Measurements from ENCODE around the gene FAM136A.
A peak's percentile ranks its signal among the peaks of the same experiment; 100 is the strongest.

The FAM136A gene

DNA sequence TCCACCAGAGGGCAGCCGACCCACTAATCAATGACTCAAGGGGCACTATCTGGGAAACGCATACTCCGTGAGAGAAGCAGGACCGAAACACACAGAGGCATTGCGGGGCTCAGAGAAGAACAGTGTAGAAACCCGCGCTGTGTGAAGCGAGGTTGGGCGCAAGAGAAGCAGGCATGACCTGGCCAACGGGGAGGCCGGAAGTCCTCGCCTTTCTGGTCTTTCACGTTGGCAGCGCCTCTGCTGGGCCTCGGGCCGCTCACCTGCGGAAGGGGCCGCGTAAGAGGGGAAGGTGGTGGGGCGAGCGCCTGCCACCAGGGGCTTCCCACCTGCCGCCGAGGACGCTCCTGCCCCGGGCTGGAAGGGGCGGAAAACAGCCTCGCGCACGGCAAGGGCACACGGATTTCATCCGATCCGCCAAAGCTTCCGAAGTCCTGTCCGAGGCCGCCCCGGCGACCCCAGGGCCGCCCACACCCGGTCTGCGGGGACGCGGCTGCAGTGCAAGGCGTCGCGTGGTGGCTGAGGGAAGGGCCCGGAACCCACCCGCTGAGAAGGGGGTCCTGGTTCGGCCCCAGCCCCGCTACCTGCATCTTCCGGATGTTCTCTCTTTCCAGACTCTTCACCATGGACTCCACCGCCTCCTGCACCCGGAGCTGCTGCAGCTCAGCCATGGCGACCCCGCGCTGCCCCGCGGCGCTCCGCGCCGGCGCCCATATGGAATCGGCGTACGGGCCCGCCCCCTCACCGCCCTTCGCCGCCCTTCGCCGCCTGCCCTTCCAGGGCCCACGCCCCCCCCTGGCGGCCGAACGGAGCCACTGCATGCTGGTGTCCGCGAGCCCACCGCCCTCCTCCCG is at the start of gene FAM136A:
TSS of gene FAM136A (minus strand) at position 724 of the 851 bp plus-strand sequence. CDS start at position 668, 56 bp downstream.
- in situ Hi-C loops (cut with HindIII; ENCODE audit: low sequenced_read_pairs) = loop anchor here (25.0 kb wide), 1 partner anchor 336 kb away; no protein-coding TSS in a partner anchor
- H3K4me3 ChIP-seq (ENCODE audit: low read depth, low read length) = peak within 1 kb of the TSS; percentile 70
- TF ChIP-seq, protein P1, sequence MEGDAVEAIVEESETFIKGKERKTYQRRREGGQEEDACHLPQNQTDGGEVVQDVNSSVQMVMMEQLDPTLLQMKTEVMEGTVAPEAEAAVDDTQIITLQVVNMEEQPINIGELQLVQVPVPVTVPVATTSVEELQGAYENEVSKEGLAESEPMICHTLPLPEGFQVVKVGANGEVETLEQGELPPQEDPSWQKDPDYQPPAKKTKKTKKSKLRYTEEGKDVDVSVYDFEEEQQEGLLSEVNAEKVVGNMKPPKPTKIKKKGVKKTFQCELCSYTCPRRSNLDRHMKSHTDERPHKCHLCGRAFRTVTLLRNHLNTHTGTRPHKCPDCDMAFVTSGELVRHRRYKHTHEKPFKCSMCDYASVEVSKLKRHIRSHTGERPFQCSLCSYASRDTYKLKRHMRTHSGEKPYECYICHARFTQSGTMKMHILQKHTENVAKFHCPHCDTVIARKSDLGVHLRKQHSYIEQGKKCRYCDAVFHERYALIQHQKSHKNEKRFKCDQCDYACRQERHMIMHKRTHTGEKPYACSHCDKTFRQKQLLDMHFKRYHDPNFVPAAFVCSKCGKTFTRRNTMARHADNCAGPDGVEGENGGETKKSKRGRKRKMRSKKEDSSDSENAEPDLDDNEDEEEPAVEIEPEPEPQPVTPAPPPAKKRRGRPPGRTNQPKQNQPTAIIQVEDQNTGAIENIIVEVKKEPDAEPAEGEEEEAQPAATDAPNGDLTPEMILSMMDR (IDR thresholded peaks at IDR 0.05; ENCODE audit: low read depth, low read length, missing control alignments) = peak; percentile 89
- DNase-seq (ENCODE audit: low read depth) = peak; percentile 24

DNA sequence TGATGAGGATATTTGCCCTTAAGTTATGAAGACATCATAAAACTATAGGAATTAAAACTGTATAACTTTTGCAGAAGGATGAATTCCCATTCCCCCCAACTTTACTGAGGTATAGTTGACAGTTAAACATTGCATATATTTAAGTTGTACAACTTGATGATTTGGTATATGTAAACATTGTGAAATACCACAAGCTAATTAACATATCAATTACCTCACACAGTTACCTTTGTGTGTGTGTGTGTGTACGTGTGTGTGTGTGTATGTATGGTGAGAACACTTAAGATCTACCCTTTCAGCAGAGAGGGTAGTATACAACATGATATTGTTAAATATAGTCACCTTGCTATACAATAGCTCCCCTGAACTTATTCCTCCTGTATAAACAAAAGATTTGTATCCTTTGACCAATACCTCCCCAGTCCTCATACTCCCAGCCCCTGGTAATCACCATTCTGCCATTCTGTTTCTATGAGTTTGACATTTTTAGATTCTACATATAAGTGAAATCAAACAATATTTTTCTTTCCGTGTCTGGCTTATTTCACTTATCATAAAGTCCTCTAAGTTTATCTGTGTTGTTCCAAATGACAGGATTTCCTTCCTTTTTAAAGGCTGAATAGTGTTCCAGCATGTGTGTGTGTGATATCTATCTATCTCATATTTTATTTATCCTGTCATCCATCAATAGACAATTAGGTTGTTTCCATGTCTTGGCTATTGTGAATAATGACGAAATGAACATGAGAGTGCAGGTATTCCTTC is 48.2 kb upstream of the FAM136A start:
- TF ChIP-seq, protein P1 (IDR thresholded peaks at IDR 0.05; ENCODE audit: low read depth, low read length, missing control alignments) = no peak
- in situ Hi-C loops (cut with HindIII; ENCODE audit: low sequenced_read_pairs) = no loop called here
- no peak overlapping the region for H3K4me3 ChIP-seq (ENCODE audit: low read depth, low read length)
- no peak for DNase-seq (ENCODE audit: low read depth)

DNA sequence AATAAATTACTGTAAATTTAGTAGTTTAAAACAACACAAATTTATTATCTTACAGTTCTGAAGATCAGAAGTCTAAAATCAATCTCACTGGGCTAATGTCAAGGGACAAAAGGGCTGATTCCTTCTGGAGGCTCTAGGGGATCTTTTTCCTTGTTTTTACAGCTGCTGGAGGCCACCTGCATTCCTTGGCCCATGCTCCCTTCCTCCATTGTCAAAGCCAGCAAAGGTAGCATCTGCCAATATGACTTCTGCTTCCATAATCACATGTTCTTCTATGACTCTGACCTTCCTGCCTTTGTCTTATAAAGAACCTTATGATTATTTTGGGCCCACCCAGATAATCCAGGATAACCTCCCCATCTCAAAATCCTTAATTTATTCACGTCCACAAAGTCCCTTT is 46.0 kb upstream of the FAM136A start:
- in situ Hi-C loops (cut with HindIII; ENCODE audit: low sequenced_read_pairs) = no loop called here
- no peak for DNase-seq (ENCODE audit: low read depth)
- TF ChIP-seq, protein P1 (IDR thresholded peaks at IDR 0.05; ENCODE audit: low read depth, low read length, missing control alignments) = no peak
- H3K4me3 ChIP-seq (ENCODE audit: low read depth, low read length) = no peak overlapping the region

DNA sequence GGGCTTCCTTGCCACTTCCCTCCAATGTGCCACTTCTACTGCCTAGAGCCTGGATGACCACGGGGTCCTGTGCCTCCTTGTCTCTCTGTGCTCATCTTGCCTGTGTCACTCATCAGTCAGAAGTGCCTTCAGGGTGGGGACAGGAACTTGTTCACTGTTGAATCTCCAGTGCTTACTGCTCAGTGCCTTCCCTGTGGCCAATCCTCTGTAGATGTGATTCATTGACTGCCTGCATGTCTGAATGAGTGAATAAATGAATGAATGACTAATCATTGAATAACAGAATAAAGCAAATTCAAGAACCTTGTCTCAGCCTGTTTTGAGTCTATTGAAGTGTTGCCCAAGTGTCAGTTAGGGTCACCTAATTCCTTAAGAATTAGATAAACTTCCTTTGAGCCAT is 42.3 kb upstream of the FAM136A start:
- DNase-seq (ENCODE audit: low read depth) = no peak
- in situ Hi-C loops (cut with HindIII; ENCODE audit: low sequenced_read_pairs) = no loop called here

DNA sequence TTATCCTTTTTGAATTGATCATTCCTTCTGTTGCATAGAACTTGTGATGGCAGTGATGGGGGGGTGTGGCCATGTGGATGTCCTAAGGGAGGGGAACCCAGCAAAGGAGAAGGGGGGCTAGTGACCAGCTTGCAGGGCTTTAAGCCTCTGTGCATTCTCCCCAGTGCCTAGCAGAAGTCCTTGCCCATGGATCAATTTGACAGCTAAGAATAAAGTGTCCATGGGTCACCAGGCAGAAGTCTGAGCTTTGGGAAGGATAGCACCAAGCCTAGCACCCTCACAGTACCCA is 39.6 kb upstream of the FAM136A start:
- no peak overlapping the region for H3K4me3 ChIP-seq (ENCODE audit: low read depth, low read length)
- in situ Hi-C loops (cut with HindIII; ENCODE audit: low sequenced_read_pairs) = no loop called here
- TF ChIP-seq, protein P1 (IDR thresholded peaks at IDR 0.05; ENCODE audit: low read depth, low read length, missing control alignments) = no peak
- no peak for DNase-seq (ENCODE audit: low read depth)

More for the DNA sequence above, 42.3 kb upstream of the FAM136A start:
- H3K4me3 ChIP-seq (ENCODE audit: low read depth, low read length) = no peak overlapping the region
- TF ChIP-seq, protein P1 (IDR thresholded peaks at IDR 0.05; ENCODE audit: low read depth, low read length, missing control alignments) = no peak

DNA sequence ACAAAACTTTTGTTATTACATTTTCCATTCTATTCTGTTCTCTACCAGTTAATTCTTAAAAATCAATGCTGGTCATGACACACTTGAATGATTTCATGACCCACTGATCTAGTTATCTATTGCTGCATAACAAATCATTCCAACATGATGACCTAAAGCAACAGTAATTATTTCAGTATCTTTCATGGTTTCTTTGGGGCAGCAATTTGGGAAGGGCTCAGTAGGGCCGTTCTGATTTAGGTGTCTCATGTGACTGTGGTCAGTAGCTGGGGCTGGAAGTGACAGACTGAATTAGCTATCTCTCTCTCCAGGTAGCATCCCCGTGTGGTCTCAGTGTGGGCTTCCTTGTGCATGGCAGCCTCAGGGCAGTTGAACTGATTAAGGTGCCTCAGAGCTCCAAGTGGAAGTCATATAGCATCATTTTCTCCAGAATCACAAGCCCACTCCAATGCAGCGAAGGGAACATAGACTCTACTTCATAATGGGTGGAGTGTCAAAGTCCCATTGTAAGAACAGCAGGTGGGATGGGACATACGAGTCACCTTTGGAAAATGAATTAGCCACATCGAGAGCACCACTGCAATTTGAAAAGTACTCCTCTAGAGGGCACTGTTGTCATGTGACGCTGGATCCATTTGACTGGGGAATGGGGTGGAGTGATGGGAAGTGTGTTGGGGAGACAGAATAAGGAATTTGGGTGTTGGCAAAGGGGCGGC is 39.1 kb upstream of the FAM136A start:
- in situ Hi-C loops (cut with HindIII; ENCODE audit: low sequenced_read_pairs) = no loop called here
- DNase-seq (ENCODE audit: low read depth) = peak; percentile 6
- no peak overlapping the region for H3K4me3 ChIP-seq (ENCODE audit: low read depth, low read length)
- TF ChIP-seq, protein P1 (IDR thresholded peaks at IDR 0.05; ENCODE audit: low read depth, low read length, missing control alignments) = peak; percentile 80

Measured in astrocyte of the cerebellum (primary cell).